Tibial nerve (tissue), 4 donors: ENCODE results near the gene RABGGTA.

Experiments
- EP300 ChIP-seq, 2 donors: sonication (generic); formaldehyde crosslinking; IDR thresholded peaks; one replicate each; pipeline ENCODE4 v1.6.1; 2017; ENCODE audit warnings: antibody characterized with exemption in 2 of 2, mild to moderate bottlenecking in 1 of 2
- POLR2A ChIP-seq, 2 donors: fragments of 450-650 bp; IDR thresholded peaks; one replicate each; pipeline ENCODE4 v1.6.1; 2017; ENCODE audit warnings: antibody characterized with exemption in 2 of 2, mild to moderate bottlenecking in 2 of 2, moderate library complexity in 2 of 2
- TF ChIP-seq, protein P1 (sequence below), 5 experiments: fragments of 200-600 bp in 3 of 5; fragments of 450-650 bp in 2 of 5; sonication (generic) in 3 of 5; IDR thresholded peaks; one replicate each; pipeline ENCODE4 v1.5.1; 2016 to 2019; ENCODE audit warnings: antibody characterized with exemption in 5 of 5, mild to moderate bottlenecking in 3 of 5, moderate library complexity in 2 of 5

DNA sequence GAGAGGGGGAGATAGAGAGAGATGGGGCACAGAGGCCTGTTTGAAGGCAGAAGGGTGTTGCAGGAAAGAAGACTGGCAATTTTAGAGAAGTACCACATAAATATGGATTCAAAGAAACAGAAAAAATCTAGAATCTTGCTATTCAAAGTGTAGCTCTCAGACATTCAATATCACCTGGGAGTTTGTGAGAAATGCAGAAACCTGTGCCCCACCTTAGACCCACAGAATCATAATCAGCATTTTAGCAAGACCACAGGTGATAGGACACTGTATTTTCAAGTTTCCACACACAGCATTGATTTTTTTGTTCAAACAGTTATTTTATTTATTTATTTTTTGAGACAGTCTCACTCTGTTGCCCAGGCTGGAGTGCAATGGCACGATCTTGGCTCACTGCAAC lies 42.5 kb downstream of the RABGGTA start:
- TF ChIP-seq POLR2A (IDR thresholded peaks at IDR 0.05) (no peak), EP300 (IDR thresholded peaks at IDR 0.05) (no peak)
- TF ChIP-seq, protein P1, sequence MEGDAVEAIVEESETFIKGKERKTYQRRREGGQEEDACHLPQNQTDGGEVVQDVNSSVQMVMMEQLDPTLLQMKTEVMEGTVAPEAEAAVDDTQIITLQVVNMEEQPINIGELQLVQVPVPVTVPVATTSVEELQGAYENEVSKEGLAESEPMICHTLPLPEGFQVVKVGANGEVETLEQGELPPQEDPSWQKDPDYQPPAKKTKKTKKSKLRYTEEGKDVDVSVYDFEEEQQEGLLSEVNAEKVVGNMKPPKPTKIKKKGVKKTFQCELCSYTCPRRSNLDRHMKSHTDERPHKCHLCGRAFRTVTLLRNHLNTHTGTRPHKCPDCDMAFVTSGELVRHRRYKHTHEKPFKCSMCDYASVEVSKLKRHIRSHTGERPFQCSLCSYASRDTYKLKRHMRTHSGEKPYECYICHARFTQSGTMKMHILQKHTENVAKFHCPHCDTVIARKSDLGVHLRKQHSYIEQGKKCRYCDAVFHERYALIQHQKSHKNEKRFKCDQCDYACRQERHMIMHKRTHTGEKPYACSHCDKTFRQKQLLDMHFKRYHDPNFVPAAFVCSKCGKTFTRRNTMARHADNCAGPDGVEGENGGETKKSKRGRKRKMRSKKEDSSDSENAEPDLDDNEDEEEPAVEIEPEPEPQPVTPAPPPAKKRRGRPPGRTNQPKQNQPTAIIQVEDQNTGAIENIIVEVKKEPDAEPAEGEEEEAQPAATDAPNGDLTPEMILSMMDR (IDR thresholded peaks at IDR 0.05) = no peak
